RCC 7860 (cell line): ENCODE measurements around the gene GNG11.
"Not testable (repeated sequence)": the region's sequence is repeated elsewhere in the genome, so short reads cannot be mapped to it uniquely, and the experiment has no call there.

Source experiments
- DNase-seq: peaks from one replicate; pipeline ENCODE4 v3.0.0-alpha.2; 2015; ENCODE audit warnings: low spot score
- FAIRE-seq: peaks from 2 replicates; lab custom pipeline; 2012; peaks lifted over from hg19 to GRCh38; lab: Jason Lieb, UNC

GNG11 gene

DNA sequence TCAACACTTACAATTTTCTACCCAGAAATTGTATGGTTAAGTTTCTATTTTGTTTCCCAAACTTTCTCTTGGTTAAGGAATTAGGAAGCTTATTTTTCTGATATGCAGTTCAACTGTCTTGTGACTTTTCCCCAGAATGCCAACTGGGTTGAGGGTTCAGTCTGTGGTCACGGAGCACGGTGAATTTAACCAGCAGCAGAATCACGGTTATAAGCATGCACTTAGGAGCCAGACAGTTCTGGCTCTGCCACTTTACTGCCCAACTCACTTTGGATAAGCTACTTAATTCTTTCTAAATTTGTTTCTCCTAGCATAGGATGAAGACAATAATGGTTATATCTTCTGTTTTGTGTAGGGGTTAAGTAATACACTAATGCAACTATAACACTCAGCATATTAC lies 10.3 kb upstream of the GNG11 start:
- FAIRE-seq, DNase-seq: not testable (repeated sequence)

DNA sequence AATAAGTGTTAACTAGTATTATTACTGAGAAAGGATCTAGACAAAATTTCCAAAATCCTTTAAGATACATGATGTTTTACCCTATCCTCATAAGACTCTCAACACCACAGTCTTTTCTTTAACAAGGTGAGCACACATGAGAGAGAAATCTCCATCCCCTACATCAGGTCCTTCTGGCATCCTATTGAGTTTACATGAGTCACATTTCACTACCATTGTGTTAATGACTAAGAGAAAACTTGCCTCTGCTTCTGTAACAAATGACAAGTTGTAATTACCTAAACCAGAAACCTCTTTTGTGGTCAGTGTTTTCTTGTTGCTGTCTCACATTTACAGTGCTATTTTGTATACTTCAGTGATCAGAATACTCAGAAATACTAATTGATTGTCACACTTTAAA lies 9.9 kb upstream of the GNG11 start:
- FAIRE-seq = peak; percentile 91
- DNase-seq = not testable (repeated sequence)

DNA sequence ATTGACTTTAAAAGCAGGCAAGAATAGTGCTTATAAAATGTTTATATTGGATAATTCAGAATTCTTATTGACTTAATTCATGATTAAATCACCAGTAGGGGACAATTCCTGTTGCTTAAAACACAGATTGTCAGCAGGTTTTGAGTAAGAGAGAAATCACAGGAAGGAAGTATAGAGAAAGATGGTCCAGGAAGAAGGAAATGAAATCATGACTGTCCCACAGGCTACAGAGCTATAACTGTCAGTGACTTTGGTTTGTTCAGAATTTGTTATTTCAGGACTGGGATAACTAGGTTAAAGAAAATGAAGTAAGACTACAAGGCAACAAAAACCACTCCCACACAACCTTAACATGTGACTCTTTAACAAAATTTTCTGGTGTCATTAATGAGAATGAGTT lies 8.3 kb upstream of the GNG11 start:
- peak; percentile 17 for DNase-seq
- FAIRE-seq = peak; percentile 37

DNA sequence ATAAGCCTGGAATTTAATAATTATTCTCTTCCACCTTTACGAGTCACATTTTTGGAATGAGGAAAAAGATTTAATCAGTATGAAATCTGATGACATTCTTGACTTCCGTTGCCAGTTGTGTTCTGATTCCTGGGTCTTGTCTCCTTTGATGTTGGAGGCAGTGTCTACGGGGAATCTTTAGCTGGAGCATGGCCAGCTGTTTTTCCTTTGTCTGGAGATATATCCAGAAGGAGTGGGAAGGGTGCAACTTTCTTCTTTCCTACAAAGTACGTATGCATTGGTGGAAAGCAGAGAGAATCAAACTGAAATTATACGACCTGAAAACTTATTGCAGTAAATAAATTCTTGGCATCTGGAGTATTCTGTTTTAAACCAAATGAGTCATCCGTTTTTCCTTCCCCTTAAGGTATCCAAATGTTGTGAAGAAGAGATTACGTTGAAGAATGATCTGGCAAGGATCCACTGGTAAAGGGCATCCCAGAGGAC lies 6.9 kb upstream of the GNG11 start:
- FAIRE-seq = no peak
- peak; percentile 76 for DNase-seq

DNA sequence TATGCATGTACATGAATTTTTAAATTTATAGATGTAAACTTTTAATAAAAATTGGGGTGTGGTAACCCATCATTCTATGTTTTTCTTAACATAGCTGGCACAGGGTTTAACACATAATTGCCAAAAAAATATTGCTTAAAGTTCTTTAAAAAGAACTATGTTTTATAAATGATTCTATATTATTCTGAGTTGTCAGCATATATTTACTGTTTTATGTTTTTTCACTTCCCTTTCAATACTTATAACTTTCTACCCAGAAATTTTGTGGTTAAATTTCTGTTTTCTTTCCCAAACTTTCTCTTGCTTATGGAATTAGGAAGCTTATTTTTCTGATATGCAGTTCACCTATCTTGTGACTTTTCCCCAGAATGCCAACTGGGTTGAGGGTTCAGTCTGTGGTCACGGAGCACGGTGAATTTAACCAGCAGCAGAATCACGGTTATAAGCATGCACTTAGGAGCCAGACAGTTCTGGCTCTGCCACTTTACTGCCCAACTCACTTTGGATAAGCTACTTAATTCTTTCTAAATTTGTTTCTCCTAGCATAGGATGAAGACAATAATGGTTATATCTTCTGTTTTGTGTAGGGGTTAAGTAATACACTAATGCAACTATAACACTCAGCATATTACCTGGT lies 6.2 kb upstream of the GNG11 start:
- DNase-seq, FAIRE-seq: not testable (repeated sequence)

DNA sequence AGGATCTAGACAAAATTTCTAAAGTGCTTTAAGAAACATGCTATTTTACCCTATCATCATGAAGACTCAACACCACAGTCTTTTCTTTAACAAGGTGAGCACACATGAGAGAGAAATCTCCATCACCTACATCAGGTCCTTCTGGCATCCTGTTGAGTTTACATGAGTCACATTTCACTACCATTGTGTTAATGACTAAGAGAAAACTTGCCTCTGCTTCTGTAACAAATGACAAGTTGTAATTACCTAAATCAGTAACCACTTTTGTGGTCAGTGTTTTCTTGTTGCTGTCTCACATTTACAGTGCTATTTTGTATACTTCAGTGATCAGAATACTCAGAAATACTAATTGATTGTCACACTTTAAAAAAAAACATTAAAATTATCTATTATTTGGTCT lies 5.6 kb upstream of the GNG11 start:
- DNase-seq = not testable (repeated sequence)
- FAIRE-seq = peak; percentile 91

DNA sequence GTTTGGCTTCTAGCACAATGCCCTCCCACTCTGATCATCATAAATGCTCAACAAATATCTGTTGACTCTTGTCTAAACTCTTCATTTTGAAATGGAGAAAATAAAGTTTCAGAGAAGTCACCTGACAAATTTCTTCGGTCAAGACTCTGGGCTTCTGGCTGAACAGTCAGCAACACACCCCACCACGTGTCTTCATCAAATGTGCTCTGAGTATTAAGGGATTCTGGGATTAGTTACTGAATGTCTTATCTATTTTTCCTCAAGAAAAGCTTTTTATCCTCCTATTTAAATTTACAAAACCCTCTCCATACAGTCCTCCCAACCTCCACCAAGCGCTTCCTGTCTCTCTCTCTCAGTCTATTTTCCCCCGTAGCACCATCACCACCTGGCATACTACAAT lies 5.2 kb upstream of the GNG11 start:
- not testable (repeated sequence) for FAIRE-seq, DNase-seq

DNA sequence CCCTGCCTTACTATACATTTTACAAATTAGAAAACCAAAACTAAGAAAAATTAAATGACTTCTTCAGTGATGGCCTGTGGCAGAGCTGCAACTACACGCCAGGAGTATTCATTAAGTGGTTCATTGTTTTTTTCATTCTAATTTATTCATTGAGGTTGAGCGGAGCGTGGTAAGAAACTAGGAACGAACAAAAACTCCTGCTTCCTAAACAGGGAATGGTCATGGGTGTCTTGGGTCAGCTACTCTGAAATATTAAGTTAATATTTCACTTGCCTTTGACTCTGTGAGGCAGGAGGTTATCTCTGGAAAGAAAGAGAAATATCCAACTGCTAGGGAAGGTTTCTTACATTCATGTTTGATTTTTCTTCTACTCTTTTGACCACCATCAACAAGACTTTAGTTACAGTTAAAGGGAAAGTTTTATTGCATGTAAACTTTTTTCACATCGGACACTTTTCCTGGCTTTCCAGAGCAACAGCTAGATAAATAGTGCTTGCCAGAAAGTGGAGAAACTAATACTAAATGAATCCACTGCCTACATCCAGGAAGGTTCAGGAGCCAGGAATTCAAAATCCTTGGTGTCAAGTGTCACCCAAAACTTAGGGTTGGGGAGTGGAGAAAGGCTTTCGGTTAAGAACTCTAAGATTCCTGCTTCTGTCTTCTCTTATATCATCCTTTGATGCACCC lies 896 bp upstream of the GNG11 start:
- DNase-seq (peak; percentile 78), FAIRE-seq (peak; percentile 98)

DNA sequence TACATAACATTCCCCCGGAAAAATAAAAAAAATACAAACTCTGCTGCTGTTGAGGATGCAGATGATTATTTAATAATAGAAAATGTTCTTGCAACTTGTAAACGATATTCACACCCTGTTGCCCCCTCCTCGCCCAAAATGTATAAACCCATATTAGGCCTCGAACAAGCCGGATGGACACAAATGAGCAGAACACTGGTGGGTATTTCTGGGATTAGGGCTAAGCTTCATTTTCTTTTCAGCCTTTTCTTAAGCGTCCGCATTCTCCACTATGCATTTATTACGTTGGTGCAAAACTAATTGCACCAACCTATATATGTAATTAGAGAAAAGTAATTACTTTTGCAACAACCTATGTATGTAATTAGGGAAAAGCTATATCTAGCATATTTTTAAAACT lies 349 bp upstream of the GNG11 start:
- FAIRE-seq (no peak), DNase-seq (no peak)

DNA sequence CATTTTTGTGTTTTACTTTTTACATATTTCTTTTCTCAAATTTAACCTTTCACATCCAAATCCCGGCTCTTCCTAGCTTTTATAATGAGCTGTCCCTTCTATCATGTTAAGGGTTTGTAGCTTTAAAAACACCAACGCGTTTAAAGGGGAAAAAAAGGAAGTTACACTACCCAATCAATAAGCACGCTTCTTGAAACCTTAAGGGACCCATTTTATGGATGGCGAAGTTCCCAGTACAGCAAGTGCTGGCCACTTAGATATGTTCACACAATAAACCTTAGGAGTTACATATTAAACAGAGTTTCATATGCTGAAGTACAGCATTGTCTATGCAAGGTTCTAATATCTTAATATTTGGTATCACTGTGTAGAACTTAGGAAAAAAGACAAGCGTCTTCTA lies 1.8 kb downstream of the GNG11 start:
- peak; percentile 24 for DNase-seq
- FAIRE-seq = peak; percentile 85

DNA sequence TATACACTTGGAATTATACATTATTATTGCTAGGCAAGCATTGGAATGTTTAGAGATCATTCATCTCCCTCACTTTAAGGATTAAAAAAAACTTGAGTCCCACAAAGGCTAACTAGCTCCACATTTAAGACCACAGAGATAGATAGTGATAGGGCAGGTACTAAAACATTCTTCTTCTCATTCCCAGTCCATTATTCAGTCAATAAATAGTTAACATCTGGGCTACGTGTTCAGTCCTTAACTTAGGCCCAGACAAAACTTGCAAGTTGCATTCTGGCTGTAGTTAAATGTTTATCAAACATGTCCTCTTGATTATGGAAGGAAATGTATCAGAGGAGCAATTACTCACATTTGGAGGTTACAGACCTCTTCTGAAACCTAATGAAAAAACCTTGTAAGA lies 2.4 kb downstream of the GNG11 start:
- DNase-seq = peak; percentile 21
- no peak for FAIRE-seq

DNA sequence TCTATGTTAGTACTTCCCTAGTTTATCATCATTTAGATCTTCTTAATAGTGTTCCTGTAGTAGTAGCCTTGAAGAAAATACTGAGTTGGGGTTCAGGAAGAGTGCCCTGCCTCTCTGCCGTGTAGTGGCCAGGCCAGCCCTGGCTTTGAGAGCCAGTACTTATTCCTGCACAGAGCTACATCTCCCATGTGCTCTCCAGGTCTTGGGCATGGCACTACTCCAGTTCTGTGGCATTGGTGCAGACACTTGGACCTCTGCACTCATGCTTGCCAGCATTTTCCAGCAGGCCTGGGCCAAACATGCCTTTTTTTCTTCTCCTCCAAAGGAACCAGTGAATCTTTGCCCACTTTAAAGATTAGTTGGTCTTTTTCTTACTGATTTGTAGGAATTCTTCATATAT lies 5.3 kb downstream of the GNG11 start:
- FAIRE-seq = no peak
- no peak for DNase-seq

DNA sequence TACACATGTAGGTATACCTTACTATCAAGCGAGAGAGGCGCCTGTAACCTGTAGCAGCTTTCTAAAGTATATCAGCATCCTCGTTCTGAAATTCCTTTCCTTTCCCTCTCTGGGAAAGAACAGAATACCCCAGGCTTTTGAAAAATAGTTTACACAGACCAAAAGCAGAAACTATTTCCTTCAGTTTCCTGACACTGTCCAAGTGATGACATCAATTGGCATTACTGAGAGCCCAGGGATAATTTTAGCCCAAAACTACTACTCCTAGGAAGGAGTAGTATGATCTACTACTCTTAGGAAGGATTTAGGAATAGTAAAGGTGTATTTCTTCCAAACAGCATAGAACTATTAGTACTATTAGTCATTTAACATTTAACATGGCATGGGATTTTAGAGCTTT lies 6.0 kb downstream of the GNG11 start:
- no peak for FAIRE-seq
- no peak for DNase-seq

DNA sequence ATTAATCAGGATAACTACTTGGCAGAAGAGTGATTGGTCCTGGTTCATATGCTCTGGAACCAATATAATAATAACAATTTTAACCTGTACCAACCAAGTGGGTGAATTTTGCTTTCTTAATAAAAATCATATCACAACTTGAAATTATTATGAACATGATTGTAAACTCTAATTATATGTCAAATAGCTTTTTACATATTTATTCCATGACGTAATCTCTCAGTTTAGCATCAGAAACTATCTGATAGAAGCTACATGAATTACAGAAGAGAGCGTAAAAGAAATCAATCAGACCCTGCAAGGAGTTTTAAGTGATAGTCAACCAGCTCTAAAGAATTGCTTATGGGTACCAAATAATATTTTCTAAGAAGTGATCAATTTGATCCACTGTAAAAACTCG lies 10.1 kb downstream of the GNG11 start:
- FAIRE-seq (peak; percentile 69), DNase-seq (no peak)

DNA sequence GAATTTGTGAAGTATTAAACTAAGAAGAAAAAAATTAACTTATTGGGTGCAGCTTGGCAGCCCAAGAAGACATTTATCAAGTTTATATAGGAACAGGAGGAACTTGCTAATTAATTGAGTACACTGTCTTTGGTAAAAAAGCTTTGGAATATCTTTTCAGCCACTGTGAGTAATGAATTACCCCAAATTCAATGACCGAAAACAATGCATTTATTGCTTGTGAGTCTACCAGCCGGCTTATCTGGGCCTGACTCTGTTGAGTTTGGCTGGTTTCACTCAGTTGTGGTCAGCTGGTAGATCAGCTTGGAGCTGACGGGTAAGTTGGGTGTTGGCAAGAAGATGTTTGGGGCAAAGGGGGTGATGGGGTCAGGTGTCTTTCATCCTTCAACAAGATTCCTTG lies 11.6 kb downstream of the GNG11 start:
- DNase-seq = no peak
- no peak for FAIRE-seq

DNA sequence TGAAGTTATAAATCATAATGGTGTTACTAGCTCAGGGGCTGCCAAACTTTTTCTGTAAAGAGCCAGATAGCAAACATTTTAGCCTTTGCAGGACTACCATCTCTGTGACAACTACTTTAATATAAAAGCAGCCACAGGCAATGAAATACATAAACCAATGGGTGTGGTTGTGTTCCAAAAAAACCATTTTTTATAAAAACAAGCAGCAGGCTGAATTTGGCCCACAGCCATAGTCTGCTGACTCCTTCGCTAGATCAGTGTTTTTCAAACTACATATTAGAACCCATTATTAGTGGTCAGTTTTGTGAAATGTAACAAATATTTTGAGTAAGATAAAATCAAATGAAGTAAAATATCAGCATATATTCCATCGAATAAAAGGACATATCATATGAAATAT lies 13.6 kb downstream of the GNG11 start:
- FAIRE-seq (no peak), DNase-seq (no peak)

DNA sequence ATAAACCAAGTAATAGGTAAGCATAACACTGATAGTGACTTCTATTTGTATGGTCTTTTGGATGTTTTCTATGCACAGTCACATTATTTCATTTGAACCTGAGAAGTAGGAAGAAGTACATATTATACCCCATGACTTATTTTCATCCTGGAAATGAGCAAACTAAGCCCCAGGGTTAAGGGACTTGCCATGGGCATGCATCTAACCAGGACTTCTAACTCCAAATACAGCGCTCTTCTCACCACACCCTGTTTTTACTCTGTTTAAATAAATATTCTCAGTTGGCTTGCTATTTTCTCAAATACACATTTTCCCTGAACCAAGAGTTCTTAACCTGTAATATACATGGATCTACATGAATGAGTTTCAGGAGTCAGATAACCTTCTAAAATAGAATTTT lies 16.3 kb downstream of the GNG11 start:
- no peak for FAIRE-seq
- DNase-seq = no peak

DNA sequence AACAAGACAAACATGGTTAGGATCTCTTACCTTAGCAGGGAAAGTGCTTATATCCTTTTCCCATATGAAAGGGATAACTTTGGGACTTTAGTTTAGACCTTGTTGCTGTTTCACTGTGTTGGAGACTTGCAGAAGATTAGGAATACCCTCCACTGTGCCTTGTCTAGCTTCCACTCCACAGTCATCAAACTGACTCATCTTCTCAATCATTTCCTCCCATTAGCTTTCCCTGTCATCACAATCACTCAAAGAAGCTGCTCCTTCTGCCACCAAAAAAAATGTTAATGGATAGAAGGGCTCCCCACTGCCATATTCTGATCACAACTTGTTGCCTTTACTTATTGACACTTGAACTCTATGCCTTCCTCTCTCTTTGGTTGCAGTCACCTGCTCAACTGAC lies 16.8 kb downstream of the GNG11 start:
- FAIRE-seq (no peak), DNase-seq (no peak)

DNA sequence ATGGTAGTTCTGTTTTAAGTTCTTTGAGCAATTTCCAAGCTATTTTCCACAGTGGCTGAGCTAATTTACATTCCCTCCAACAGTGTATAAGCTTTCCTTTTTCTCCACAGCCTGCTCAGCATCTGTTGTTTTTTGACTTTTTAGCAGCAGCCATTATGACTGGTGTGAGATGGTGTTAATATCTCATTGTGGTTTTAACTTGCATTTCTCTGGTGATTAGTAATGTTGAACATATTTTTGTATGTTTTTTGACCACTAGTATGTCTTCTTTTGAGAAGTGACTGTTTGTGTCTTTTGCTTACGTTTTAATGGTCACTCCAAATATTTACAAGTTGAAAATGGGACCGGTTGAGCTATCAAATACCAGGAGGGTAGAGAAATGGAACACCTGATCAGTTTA lies 20.4 kb downstream of the GNG11 start:
- FAIRE-seq = no peak
- DNase-seq = no peak

DNA sequence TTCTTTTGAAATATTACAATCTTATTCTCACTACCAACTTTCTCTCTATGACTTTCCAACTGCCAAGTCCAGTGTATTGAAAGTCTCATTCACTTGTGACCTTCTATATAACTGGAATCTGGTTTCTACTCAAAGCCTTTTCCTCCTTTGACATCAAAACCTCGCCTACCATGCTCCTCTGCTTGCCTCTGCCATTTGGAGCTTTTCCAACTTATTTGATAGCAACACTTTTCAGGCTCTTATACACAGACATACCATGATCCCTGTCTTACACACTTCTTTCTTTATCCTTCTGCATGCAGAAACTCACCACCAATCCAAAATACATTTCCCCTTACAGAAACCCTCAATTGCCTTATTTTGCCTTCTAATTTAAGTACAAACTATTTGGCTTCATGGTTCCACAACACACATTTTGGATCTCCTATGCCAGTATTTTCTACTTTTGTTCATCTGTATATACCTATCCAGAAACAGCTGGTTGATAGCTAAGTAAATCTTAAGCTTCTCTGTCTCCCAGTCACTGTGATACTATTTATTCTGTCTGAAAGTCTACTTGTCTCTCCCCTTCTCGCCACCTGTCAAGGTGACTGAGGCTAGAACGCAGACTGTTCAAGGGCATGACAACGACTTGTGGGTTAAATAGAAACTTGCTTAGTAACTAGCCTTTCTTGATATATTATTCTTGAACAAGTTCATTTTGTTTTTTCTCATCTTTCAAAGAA lies 22.4 kb downstream of the GNG11 start:
- no peak for FAIRE-seq

DNA sequence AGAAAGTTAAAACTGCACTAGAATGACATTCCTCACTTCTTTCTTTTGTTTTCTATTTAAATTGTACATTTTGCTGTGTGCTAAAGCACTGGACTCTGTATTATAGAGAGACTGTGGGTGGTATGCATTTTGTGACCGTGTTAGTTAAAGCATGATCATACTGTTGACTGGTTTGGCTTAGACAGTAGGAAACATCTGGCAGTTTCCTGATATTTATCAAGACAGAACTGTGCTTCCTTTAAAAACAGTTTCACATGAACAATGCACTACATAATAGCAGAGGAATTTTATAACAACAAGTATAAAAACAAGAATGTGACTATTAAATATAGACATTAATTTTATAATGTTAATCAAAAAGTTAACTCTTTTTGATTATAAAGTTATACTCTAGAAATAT lies 23.1 kb downstream of the GNG11 start:
- no peak for FAIRE-seq
- no peak for DNase-seq

More for the DNA sequence above, 22.4 kb downstream of the GNG11 start:
- DNase-seq = no peak

DNA sequence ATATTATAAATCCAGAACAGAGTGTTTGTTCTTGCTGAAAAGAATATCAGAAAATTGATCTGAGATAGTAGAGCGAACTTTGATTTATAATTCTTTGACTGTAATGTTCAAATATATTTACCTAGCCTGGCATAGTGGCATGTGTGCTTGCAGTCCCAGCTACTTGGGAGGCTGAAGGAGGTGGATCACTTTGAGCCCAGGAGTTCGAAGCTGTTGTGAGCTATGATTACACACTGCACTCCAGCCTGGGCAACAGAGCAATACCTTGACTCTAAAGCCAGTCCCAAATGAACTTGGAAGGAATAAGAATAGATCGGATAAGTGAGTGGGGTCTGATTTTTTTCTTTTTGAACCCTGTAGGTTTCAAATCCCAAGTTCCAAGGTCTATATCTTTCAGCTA lies 23.5 kb downstream of the GNG11 start:
- no peak for FAIRE-seq
- DNase-seq = no peak
